Naive thymus-derived CD4-positive, alpha-beta T cell (primary cell): Measurements from ENCODE around the gene RALGPS1. TPM values are rescaled to one million over a fixed set of nuclear protein-coding genes. Genes with fewer than 3 reads are reported as not detected.

Experiments used
- ATAC-seq: fragments of 150-1000 bp; cut with Tn5 transposase; 2 replicates; pipeline ENCODE4 v1.10.0; 2021; ENCODE audit warnings: mild to moderate bottlenecking, moderate library complexity
- CTCF ChIA-PET: fragments of 350-600 bp; sonication (Branson Sonifier 250); formaldehyde crosslinking; loops from one replicate; lab custom pipeline; 2021; ENCODE audit warnings: antibody characterized with exemption; lab: Charles Lee
- POLR2A ChIA-PET: fragments of 350-600 bp; sonication (Branson Sonifier 250); formaldehyde crosslinking; loops from one replicate; lab custom pipeline; 2021; ENCODE audit warnings: antibody characterized with exemption, inconsistent platforms; lab: Charles Lee
- DNase-seq, 9 donors: peaks; one replicate each; pipeline versions ENCODE4 v3.0.0 to v3.0.0-alpha.2; 2020 to 2022; ENCODE audit warnings: mixed read lengths in 1 of 9
- H3K27ac ChIP-seq: one replicate; pipeline ENCODE4 v1.7.0; 2013; ENCODE audit warnings: mild to moderate bottlenecking, low read depth, low read length, moderate library complexity
- H3K27me3 ChIP-seq, 2 donors: one replicate each; pipeline ENCODE4 v1.7.0; 2013; ENCODE audit warnings: low read length in 2 of 2, mild to moderate bottlenecking in 2 of 2, moderate library complexity in 2 of 2; ENCODE audit not compliant: control insufficient read depth in 2 of 2, insufficient read depth in 2 of 2
- H3K36me3 ChIP-seq, 3 experiments: 1 replicate in 2 of 3; 2 replicates in 1 of 3; pipeline ENCODE4 v1.7.0; 2013; ENCODE audit warnings: low read length in 3 of 3, mild to moderate bottlenecking in 3 of 3, moderate library complexity in 1 of 3; ENCODE audit not compliant: insufficient read depth in 3 of 3, control insufficient read depth in 2 of 3
- H3K4me1 ChIP-seq, 2 donors: one replicate each; pipeline ENCODE4 v1.7.0; 2013; ENCODE audit warnings: low read length in 2 of 2, mild to moderate bottlenecking in 2 of 2, moderate library complexity in 1 of 2; ENCODE audit not compliant: control insufficient read depth in 2 of 2, insufficient read depth in 2 of 2
- H3K4me3 ChIP-seq: 2 replicates; pipeline ENCODE4 v1.7.0; 2013; ENCODE audit warnings: mild to moderate bottlenecking, low read length
- H3K9me3 ChIP-seq, 3 experiments: 1 replicate in 2 of 3; 2 replicates in 1 of 3; pipeline ENCODE4 v1.7.0; 2013; ENCODE audit warnings: low read length in 3 of 3; ENCODE audit not compliant: control insufficient read depth in 2 of 3
- H3K27ac Mint-ChIP-seq, 9 donors: one replicate each; pipeline ENCODE4 v1.8.0; 2020 to 2022; ENCODE audit warnings: mixed read lengths in 9 of 9, mild to moderate bottlenecking in 8 of 9, moderate library complexity in 5 of 9, inconsistent platforms in 2 of 9
- H3K27me3 Mint-ChIP-seq, 5 donors: one replicate each; pipeline ENCODE4 v1.8.0; 2021 to 2022; ENCODE audit warnings: mixed read lengths in 5 of 5, mild to moderate bottlenecking in 1 of 5
- H3K36me3 Mint-ChIP-seq, 5 donors: one replicate each; pipeline ENCODE4 v1.8.0; 2020 to 2022; ENCODE audit warnings: mixed read lengths in 5 of 5, mild to moderate bottlenecking in 3 of 5, inconsistent platforms in 1 of 5
- H3K4me1 Mint-ChIP-seq, 7 donors: one replicate each; pipeline ENCODE4 v1.8.0; 2020 to 2022; ENCODE audit warnings: mixed read lengths in 7 of 7, mild to moderate bottlenecking in 3 of 7, inconsistent platforms in 1 of 7
- H3K4me3 Mint-ChIP-seq, 10 donors: one replicate each; pipeline ENCODE4 v1.8.0; 2020 to 2022; ENCODE audit warnings: mild to moderate bottlenecking in 10 of 10, mixed read lengths in 10 of 10, moderate library complexity in 6 of 10, inconsistent platforms in 2 of 10
- H3K9me3 Mint-ChIP-seq, 11 donors: one replicate each; pipeline ENCODE4 v1.8.0; 2020 to 2022; ENCODE audit warnings: mixed read lengths in 11 of 11, mild to moderate bottlenecking in 4 of 11, inconsistent platforms in 1 of 11, moderate library complexity in 1 of 11
- intact Hi-C, 2 donors: fragments of 100-400 bp; cut with micrococcal nuclease; formaldehyde crosslinking; loops; one replicate each; pipeline ENCODE4 v1.15.1; 2023
- polyA plus RNA-seq, 2 donors: library from polyadenylated mRNA; unstranded; fragments of 300-500 nt; fragmentation: Illumina TruSeq; gene quantifications; one replicate each; pipeline ENCODE4 v1.2.3, GENCODE V29; 2021
- total RNA-seq, 6 experiments: library from RNA in 5 of 6; stranded (reverse) in 5 of 6; gene quantifications; 1 replicate in 5 of 6; 2 replicates in 1 of 6; pipeline ENCODE4 v1.2.3 and lab custom pipeline; 2021 to 2026

Gene RALGPS1
- total and polyA plus RNA-seq, 7 experiments from 2014 or later = 1.0 to 8.3 (median 4.1) TPM

- Mint-ChIP-seq H3K36me3 (no peaks in the 10 kb centered on the region), H3K4me1 (peaks cover 24 to 49% (median 41%) of the 10 kb centered on the region in 7 donors), H3K9me3 (peaks cover 0 to 5% (median 0%) of the 10 kb centered on the region in 11 donors), H3K4me3 (peak overlapping the region; percentile 74 to 93 (median 85)), H3K27me3 (peaks cover 0 to 58% (median 12%) of the 10 kb centered on the region in 5 donors), H3K27ac (peak overlapping the region; percentile 8 to 94 (median 82))
- no peaks in the 10 kb centered on the region for H3K36me3 ChIP-seq
- no peaks in the 10 kb centered on the region for H3K27me3 ChIP-seq
- no peak overlapping the region for H3K27ac ChIP-seq
- H3K4me1 ChIP-seq = peaks cover 10 to 31% of the 10 kb centered on the region in 2 donors
- ChIA-PET CTCF (interaction anchor here (0.6 to 1.9 kb wide), 3 partner anchors 9 to 698 kb away, joined by 3 to 8 read pairs (median 3); no protein-coding TSS in a partner anchor), POLR2A (interaction anchor here (1.0 to 1.6 kb wide), 3 partner anchors 10 to 227 kb away, joined by 4 to 12 read pairs (median 4); partner anchors contain the start of genes LRSAM1, RPL12 and ZNF79)
- no peaks in the 10 kb centered on the region for H3K9me3 ChIP-seq
- peak; percentile 81 to 90 (median 85) for DNase-seq
- peak; percentile 82 for ATAC-seq
- H3K4me3 ChIP-seq = peak overlapping the region; percentile 51
- intact Hi-C loops = loop anchor here (1.0 to 10.0 kb wide), 10 partner anchors 21 to 1230 kb away; partner anchors contain the start of genes LRSAM1 (in 2 of the 2), RPL12 (in 2 of the 2), ZNF79 (in 2 of the 2) and ODF2 (in 1 of the 2)
Measured at GRCh38 chr9:127224178-127224882, 309.7 kb downstream of the RALGPS1 start.

- Histone ChIP-seq H3K4me1 (peaks cover 10 to 31% of the 10 kb centered on the region in 2 donors), H3K4me3 (peak overlapping the region; percentile 59), H3K36me3 (no peaks in the 10 kb centered on the region), H3K27ac (no peak overlapping the region), H3K27me3 (no peaks in the 10 kb centered on the region), H3K9me3 (no peaks in the 10 kb centered on the region)
- peaks cover 0 to 5% (median 0%) of the 10 kb centered on the region in 11 donors for H3K9me3 Mint-ChIP-seq
- H3K27ac Mint-ChIP-seq = peak overlapping the region in 6 of 9 donors; percentile 79 to 94 (median 82)
- intact Hi-C loops = loop anchor here (1.0 to 10.0 kb wide), 11 partner anchors 20 to 1230 kb away; partner anchors contain the start of genes LRSAM1 (in 2 of the 2), RPL12 (in 2 of the 2), ZNF79 (in 2 of the 2) and ODF2 (in 1 of the 2)
- ATAC-seq (peak; percentile 90), DNase-seq (peak; percentile 78 to 95 (median 86))
- ChIA-PET POLR2A (interaction anchor here (1.0 to 2.2 kb wide), 4 partner anchors 10 to 226 kb away, joined by 4 to 12 read pairs (median 6); partner anchors contain the start of genes LRSAM1, RPL12 and ZNF79), CTCF (interaction anchor here (0.6 to 1.9 kb wide), 4 partner anchors 8 to 697 kb away, joined by 3 to 8 read pairs (median 3); no protein-coding TSS in a partner anchor)
- H3K4me3 Mint-ChIP-seq = peak overlapping the region; percentile 39 to 93 (median 86)
- peaks cover 24 to 49% (median 41%) of the 10 kb centered on the region in 7 donors for H3K4me1 Mint-ChIP-seq
- no peaks in the 10 kb centered on the region for H3K36me3 Mint-ChIP-seq
- H3K27me3 Mint-ChIP-seq = peaks cover 0 to 65% (median 15%) of the 10 kb centered on the region in 5 donors
Measured at GRCh38 chr9:127224883-127225739, 310.5 kb downstream of the RALGPS1 start.

DNA sequence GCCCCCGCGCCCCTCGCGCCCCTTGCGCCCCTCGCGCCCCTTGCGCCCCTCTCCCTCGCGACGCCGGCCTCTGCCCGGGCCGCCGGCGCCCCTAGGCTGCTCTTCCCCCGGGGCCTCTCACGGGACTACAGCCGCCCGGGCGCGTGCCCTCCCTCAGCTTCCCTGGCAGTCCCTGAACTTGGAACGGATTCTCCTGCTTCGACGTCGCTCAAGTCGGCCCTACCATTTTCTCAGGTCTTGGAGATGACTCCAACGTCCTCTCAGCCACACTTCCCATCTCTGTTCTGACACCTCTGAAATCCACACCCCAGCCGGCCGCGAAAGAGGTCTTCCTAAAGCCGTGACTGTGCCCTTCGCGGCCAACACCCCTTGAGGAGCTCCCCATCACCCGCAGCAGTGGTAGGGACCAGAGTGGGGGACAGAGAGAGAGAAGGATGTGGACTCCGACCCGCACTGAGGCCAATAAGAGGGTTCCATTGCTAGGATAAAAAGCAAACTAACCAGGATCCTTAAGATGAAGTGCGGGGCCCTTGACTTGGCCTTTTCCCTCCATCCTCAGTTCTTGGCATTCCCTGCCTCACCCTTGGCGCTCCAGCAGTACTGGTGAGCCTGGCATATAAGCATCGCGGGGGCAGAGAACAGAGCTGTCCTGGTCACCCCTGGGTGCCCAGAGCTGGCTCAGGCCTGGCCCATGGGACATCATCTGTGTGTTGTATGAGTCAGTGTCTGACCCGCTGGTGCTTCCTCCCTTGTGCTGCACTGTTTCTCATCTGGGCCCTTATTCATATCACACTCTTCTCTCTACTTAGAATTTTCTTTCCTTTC lies 311.4 kb downstream of the RALGPS1 start:
- H3K4me3 Mint-ChIP-seq = peak overlapping the region; percentile 72 to 90 (median 87)
- ChIA-PET CTCF (interaction anchor here (1.2 kb wide), 2 partner anchors 12 to 19 kb away, joined by 3 to 5 read pairs; no protein-coding TSS in a partner anchor), POLR2A (interaction anchor here (0.8 to 2.2 kb wide), 2 partner anchors 9 to 29 kb away, joined by 3 to 8 read pairs; no protein-coding TSS in a partner anchor)
- Histone ChIP-seq H3K27me3 (no peaks in the 10 kb centered on the region), H3K4me1 (peaks cover 10 to 31% of the 10 kb centered on the region in 2 donors), H3K9me3 (no peaks in the 10 kb centered on the region), H3K4me3 (no peak overlapping the region), H3K36me3 (no peaks in the 10 kb centered on the region), H3K27ac (no peak overlapping the region)
- intact Hi-C loops = loop anchor here (1.0 to 10.0 kb wide), 8 partner anchors 19 to 1229 kb away; partner anchors contain the start of genes LRSAM1 (in 2 of the 2), RPL12 (in 2 of the 2), ODF2 (in 1 of the 2) and SLC2A8 (in 1 of the 2)
- peaks cover 0 to 5% (median 0%) of the 10 kb centered on the region in 11 donors for H3K9me3 Mint-ChIP-seq
- DNase-seq (no peak), ATAC-seq (no peak)
- peak overlapping the region in 7 of 9 donors; percentile 65 to 91 (median 79) for H3K27ac Mint-ChIP-seq
- peaks cover 0 to 68% (median 15%) of the 10 kb centered on the region in 5 donors for H3K27me3 Mint-ChIP-seq
- no peaks in the 10 kb centered on the region for H3K36me3 Mint-ChIP-seq
- H3K4me1 Mint-ChIP-seq = peaks cover 24 to 47% (median 39%) of the 10 kb centered on the region in 7 donors

- Mint-ChIP-seq H3K9me3 (no peaks in the 10 kb centered on the region), H3K27me3 (peaks cover 0 to 67% (median 24%) of the 10 kb centered on the region in 5 donors)
Measured at GRCh38 chr9:127229691-127230417, 315.3 kb downstream of the RALGPS1 start.

GRCh38 chr9:127231666-127232065 lies 317.1 kb downstream of the RALGPS1 start:
- H3K4me3 Mint-ChIP-seq = no peak overlapping the region
- peaks cover 0 to 8% (median 0%) of the 10 kb centered on the region in 5 donors for H3K36me3 Mint-ChIP-seq
- ATAC-seq (no peak), DNase-seq (no peak)
- H3K4me1 Mint-ChIP-seq = peaks cover 0 to 2% (median 1%) of the 10 kb centered on the region in 7 donors
- no peaks in the 10 kb centered on the region for H3K4me1 ChIP-seq
- no peaks in the 10 kb centered on the region for H3K27me3 ChIP-seq
- ChIA-PET CTCF (no interaction called here), POLR2A (no interaction called here)
- no peak overlapping the region for H3K27ac Mint-ChIP-seq
- H3K36me3 ChIP-seq = no peaks in the 10 kb centered on the region
- H3K9me3 ChIP-seq = no peaks in the 10 kb centered on the region
- no peak overlapping the region for H3K27ac ChIP-seq
- no peak overlapping the region for H3K4me3 ChIP-seq
- no peaks in the 10 kb centered on the region for H3K9me3 Mint-ChIP-seq
- H3K27me3 Mint-ChIP-seq = peaks cover 9 to 66% (median 38%) of the 10 kb centered on the region in 5 donors
- intact Hi-C loops = no loop called here

More at GRCh38 chr9:127229691-127230417, 315.3 kb downstream of the RALGPS1 start:
- DNase-seq = no peak
- peaks cover 9 to 12% (median 10%) of the 10 kb centered on the region in 7 donors for H3K4me1 Mint-ChIP-seq
- Histone ChIP-seq H3K9me3 (no peaks in the 10 kb centered on the region), H3K27ac (no peak overlapping the region), H3K4me3 (no peak overlapping the region), H3K4me1 (peaks cover 7 to 8% of the 10 kb centered on the region in 2 donors), H3K36me3 (no peaks in the 10 kb centered on the region), H3K27me3 (no peaks in the 10 kb centered on the region)
- no peak overlapping the region for H3K27ac Mint-ChIP-seq
- intact Hi-C loops = loop anchor here in 1 of 2 donors (10.0 kb wide), 2 partner anchors 505 to 1225 kb away; partner anchors contain the start of gene ODF2
- H3K36me3 Mint-ChIP-seq = no peaks in the 10 kb centered on the region
- ATAC-seq = no peak
- CTCF ChIA-PET = no interaction called here
- POLR2A ChIA-PET = no interaction called here
- H3K4me3 Mint-ChIP-seq = no peak overlapping the region
